NCI-H2029 (cell line): ENCODE results near the gene PAQR7.

ENCODE experiments used
- DNase-seq: peaks from one replicate; lab custom pipeline; 2025; lab: John Stamatoyannopoulos, UW

The PAQR7 gene

GRCh38 chr1:25902462-25902861 is 27.0 kb upstream of the PAQR7 start:
- no peak for DNase-seq

GRCh38 chr1:25900219-25900618 is 24.7 kb upstream of the PAQR7 start:
- DNase-seq = no peak

- no peak for DNase-seq
These were observed 24.3 kb upstream of the PAQR7 start for GRCh38 chr1:25899792-25900191.

GRCh38 chr1:25898223-25899015 is 22.9 kb upstream of the PAQR7 start:
- DNase-seq = no peak

GRCh38 chr1:25897754-25898153 is 22.2 kb upstream of the PAQR7 start:
- no peak for DNase-seq

- peak; percentile 23 for DNase-seq
These were observed 20.8 kb upstream of the PAQR7 start for GRCh38 chr1:25896266-25896665.

- peak; percentile 69 for DNase-seq
These were observed 20.0 kb upstream of the PAQR7 start for GRCh38 chr1:25895365-25895990.

GRCh38 chr1:25893116-25893515 is 17.6 kb upstream of the PAQR7 start:
- no peak for DNase-seq

GRCh38 chr1:25891606-25892005 is 16.1 kb upstream of the PAQR7 start:
- DNase-seq = no peak

- no peak for DNase-seq
These were observed 14.9 kb upstream of the PAQR7 start for GRCh38 chr1:25890239-25891034.

- DNase-seq = no peak
These were observed 14.0 kb upstream of the PAQR7 start for GRCh38 chr1:25889470-25889869.

- DNase-seq = no peak
These were observed 13.0 kb upstream of the PAQR7 start for GRCh38 chr1:25888426-25888987.

- no peak for DNase-seq
These were observed 10.1 kb upstream of the PAQR7 start for GRCh38 chr1:25885602-25886001.

GRCh38 chr1:25881266-25881665 is 5.8 kb upstream of the PAQR7 start:
- no peak for DNase-seq

GRCh38 chr1:25880518-25880917 is 5.0 kb upstream of the PAQR7 start:
- DNase-seq = no peak

GRCh38 chr1:25879675-25880074 is 4.2 kb upstream of the PAQR7 start:
- DNase-seq = no peak

GRCh38 chr1:25878690-25879089 is 3.2 kb upstream of the PAQR7 start:
- no peak for DNase-seq

GRCh38 chr1:25877155-25877554 is 1.6 kb upstream of the PAQR7 start:
- DNase-seq = no peak

- no peak for DNase-seq
These were observed 1.2 kb upstream of the PAQR7 start for GRCh38 chr1:25876693-25877077.

- DNase-seq = no peak
These were observed 566 bp upstream of the PAQR7 start for GRCh38 chr1:25875856-25876692.

GRCh38 chr1:25874635-25875153 is 814 bp downstream of the PAQR7 start:
- no peak for DNase-seq
